Gastroesophageal sphincter (tissue), 3 donors: Measurements from ENCODE around the gene STIM2.

Source experiments
- CTCF ChIP-seq, 4 experiments: fragments of 200-600 bp in 2 of 4; fragments of 450-650 bp in 2 of 4; sonication (generic) in 1 of 4; IDR thresholded peaks; one replicate each; pipeline ENCODE4 v1.5.1; 2017 to 2019; ENCODE audit warnings: antibody characterized with exemption in 4 of 4, mild to moderate bottlenecking in 2 of 4, moderate library complexity in 2 of 4
- EP300 ChIP-seq: sonication (generic); formaldehyde crosslinking; IDR thresholded peaks from one replicate; pipeline ENCODE4 v1.6.1; 2017; ENCODE audit warnings: antibody characterized with exemption, mild to moderate bottlenecking
- POLR2A ChIP-seq, 2 donors: fragments of 450-650 bp; IDR thresholded peaks; one replicate each; pipeline ENCODE4 v1.6.1; 2017; ENCODE audit warnings: antibody characterized with exemption in 2 of 2, mild to moderate bottlenecking in 2 of 2, moderate library complexity in 1 of 2
- POLR2AphosphoS5 ChIP-seq: sonication (generic); formaldehyde crosslinking; IDR thresholded peaks from one replicate; pipeline ENCODE4 v1.6.1; 2017; ENCODE audit warnings: antibody characterized with exemption

GRCh38 chr4:26978387-26979053, 117.9 kb downstream of the STIM2 start:
- TF ChIP-seq POLR2A (IDR thresholded peaks at IDR 0.05) (no peak), EP300 (no peak), CTCF (IDR thresholded peaks at IDR 0.05) (no peak), POLR2AphosphoS5 (no peak)
